Activated CD8-positive, alpha-beta memory T cell treated with anti-CD3 and anti-CD28 coated beads, Interleukin-2, amount 50 U/mL, for 1 hour (primary cell): ENCODE measurements around the gene ADGRB3.

ENCODE experiments used
- DNase-seq: peaks from one replicate; pipeline ENCODE4 v3.0.0-alpha.2; 2020; ENCODE audit errors: extremely low read depth

ADGRB3 gene

GRCh38 chr6:68704485-68704884 lies 69.4 kb downstream of the ADGRB3 start:
- no peak for DNase-seq

DNA sequence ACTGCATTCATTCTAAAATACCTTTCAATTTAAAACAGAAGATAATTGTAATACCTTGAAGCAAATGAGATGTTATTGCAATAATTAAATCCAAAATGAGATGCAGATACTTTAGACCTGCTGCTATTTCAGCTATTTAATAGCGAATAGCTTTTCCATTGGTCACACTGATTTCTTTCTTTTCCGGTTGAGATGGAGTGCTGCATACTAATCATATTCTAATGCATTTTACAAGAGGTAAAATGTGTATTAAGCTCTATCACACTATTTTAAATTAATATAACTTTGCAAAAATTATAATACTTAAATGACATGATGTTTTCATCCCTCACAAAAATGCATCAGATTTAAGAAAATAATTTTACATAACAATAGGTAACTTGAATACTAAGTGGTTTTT lies 74.0 kb downstream of the ADGRB3 start:
- DNase-seq: no peak

GRCh38 chr6:68709882-68710281 lies 74.8 kb downstream of the ADGRB3 start:
- no peak for DNase-seq

DNA sequence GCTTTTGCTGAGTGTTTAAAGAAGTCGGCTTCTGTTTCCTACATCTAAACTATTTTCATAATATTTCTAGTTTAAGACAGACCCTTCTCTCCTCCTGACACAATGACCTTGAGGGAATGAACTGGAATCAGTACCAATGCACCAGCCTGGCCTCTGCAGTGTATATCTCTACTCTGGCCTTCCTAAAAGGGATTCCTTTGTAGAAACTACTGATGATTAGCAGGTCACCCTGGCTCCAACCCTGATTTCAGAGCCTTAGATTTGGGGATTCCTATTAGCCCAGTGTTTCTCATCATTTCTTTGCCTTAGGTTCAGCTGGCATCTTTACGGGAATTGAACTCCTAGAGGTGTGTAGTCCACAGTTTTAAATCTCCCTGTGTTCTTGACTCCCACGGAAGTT lies 75.4 kb downstream of the ADGRB3 start:
- DNase-seq: no peak

GRCh38 chr6:68710916-68711315 lies 75.8 kb downstream of the ADGRB3 start:
- no peak for DNase-seq

DNA sequence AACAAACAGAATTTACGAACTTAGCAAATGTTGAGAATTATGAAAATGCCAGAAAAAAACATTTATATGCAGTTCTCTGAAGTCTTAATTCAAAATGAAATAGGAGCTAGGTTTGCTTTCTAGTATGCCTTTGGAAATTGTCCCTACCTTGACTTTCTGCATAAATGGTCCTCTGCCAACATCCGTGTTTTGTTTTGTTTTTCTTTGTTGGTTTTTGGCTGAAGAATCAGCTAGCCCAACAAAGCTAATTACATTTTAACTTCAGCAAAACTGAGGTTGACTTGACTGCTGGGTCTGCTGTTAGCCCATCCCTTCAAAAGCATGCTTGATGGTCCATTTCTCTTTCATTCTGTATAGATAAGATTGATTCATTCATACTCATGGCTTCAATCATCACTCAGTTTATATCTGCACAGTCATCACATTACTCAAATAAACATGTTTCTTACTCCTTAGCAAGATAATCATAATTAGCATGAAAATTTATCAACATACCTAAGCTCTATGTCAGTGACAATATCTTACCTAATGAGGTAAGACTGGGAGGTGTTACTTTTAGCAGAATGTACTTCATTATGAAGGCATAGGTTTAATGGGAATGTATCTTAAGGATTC lies 76.4 kb downstream of the ADGRB3 start:
- no peak for DNase-seq

DNA sequence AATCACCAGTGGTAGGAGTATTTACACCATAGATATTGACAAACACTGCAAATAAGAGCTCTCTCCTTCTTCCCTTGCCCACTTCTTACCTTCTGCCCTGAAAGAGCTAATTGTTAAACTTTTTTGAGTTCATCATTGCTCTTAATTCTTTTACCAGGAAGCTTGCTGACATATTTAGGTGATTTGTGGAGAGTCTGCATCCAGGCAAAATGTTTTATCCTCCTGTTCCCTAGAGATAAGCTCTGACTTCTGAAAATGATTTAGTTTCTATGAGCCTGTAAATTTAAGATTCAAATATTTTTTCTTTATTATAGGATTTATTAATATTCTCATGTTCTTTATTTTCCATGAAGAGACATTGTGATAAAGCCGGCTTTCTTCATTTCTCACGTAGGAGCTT lies 81.5 kb downstream of the ADGRB3 start:
- no peak for DNase-seq

GRCh38 chr6:68718385-68719073 lies 83.4 kb downstream of the ADGRB3 start:
- no peak for DNase-seq

DNA sequence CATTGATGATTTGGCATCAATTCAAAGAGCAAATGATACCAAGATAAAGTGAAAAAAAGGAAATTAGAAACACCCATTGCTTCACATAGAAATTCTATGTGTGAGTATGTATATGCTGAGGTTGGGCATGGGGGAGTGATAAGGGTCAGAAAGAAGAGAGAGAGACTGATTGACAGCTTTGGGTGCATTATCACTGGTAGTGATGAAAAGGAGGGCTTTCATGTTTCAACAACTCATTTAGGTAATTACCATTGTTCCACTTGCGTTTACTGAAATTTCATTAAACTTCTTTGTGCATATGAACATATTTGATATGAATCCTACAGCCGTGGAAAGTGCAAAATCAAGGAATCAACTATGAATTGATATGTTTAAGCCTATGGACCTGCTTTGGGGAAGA lies 84.7 kb downstream of the ADGRB3 start:
- no peak for DNase-seq

- DNase-seq: no peak
These were observed 87.9 kb downstream of the ADGRB3 start for GRCh38 chr6:68722891-68723527.

GRCh38 chr6:68724060-68724459 lies 89.0 kb downstream of the ADGRB3 start:
- no peak for DNase-seq

DNA sequence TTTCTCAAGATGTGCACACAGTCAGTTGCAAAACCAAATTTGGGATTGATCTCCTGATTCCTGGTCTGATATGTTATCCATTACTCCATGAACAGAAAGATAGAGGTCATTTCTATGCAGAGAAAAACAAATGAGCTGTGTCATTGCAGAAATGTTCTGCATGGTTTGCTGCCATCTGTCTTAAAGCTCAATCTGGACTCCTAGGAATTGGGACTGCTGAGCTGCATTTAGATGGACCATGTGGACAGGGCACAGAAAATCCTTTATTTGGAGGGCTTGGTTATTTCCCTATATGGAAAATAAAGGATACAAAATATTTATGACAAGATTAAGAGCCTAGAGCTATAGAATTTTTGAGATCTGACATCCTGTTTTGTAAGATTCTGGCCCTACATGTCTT lies 91.3 kb downstream of the ADGRB3 start:
- no peak for DNase-seq

- DNase-seq: no peak
These were observed 91.9 kb downstream of the ADGRB3 start for GRCh38 chr6:68726992-68727391.

DNA sequence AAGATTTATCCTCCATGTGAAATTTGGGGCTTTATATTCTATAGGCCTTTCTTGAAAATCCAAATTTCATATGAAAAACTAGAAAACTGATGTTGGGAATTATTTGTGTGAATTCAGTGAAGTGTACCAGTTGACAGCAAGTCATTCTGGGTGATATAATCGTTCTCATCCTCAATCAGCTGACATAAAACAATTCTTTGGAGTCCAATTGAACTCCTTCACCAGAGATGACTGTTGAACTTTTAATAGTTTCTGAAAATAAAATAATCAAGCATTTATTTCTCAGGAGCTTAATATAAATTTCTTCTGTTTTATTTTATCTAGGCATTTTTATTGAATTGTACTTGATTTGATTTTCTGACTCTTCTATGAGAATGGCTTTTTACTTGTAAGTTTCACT lies 92.6 kb downstream of the ADGRB3 start:
- DNase-seq: no peak

- DNase-seq: no peak
These were observed 93.3 kb downstream of the ADGRB3 start for GRCh38 chr6:68728159-68728979.

- DNase-seq: no peak
These were observed 94.4 kb downstream of the ADGRB3 start for GRCh38 chr6:68729377-68729903.

- no peak for DNase-seq
These were observed 95.4 kb downstream of the ADGRB3 start for GRCh38 chr6:68730291-68731054.

GRCh38 chr6:68732423-68732822 lies 97.3 kb downstream of the ADGRB3 start:
- DNase-seq: no peak

- DNase-seq: no peak
These were observed 100.8 kb downstream of the ADGRB3 start for GRCh38 chr6:68735866-68736265.

GRCh38 chr6:68737061-68737460 lies 102.0 kb downstream of the ADGRB3 start:
- no peak for DNase-seq

GRCh38 chr6:68738039-68738438 lies 103.0 kb downstream of the ADGRB3 start:
- DNase-seq: no peak
